WERI-Rb-1 (cell line): ENCODE data around the gene HHAT.

ENCODE experiments used
- DNase-seq: peaks from one replicate; pipeline ENCODE4 v3.0.0-alpha.2; 2020
- H3K27ac ChIP-seq: fragments of 250-450 bp; sonication (Bioruptor Pico); 2 replicates; pipeline ENCODE4 v1.5.1; 2020; ENCODE audit warnings: mild to moderate bottlenecking, moderate library complexity
- H3K27me3 ChIP-seq: fragments of 250-450 bp; sonication (Bioruptor Pico); 2 replicates; pipeline ENCODE4 v1.5.1; 2021; ENCODE audit warnings: mild to moderate bottlenecking, low read depth, moderate library complexity; ENCODE audit not compliant: insufficient read depth, severe bottlenecking
- H3K36me3 ChIP-seq: fragments of 250-450 bp; sonication (Bioruptor Pico); 2 replicates; pipeline ENCODE4 v1.5.1; 2020; ENCODE audit warnings: mild to moderate bottlenecking, moderate library complexity
- H3K4me3 ChIP-seq: 2 replicates; pipeline ENCODE4 v1.5.1; 2011; ENCODE audit warnings: low read depth, mild to moderate bottlenecking, control low read depth, low read length
- H3K9me3 ChIP-seq: fragments of 250-450 bp; sonication (Bioruptor Pico); 2 replicates; pipeline ENCODE4 v1.5.1; 2021; ENCODE audit warnings: mild to moderate bottlenecking, moderate library complexity; ENCODE audit not compliant: severe bottlenecking
- CTCF ChIP-seq: IDR thresholded peaks from 2 replicates; pipeline ENCODE4 v1.5.1; 2011; ENCODE audit warnings: low read depth, mild to moderate bottlenecking, control low read depth, inconsistent platforms, low read length

The HHAT gene

GRCh38 chr1:210291786-210292230 lies 36.9 kb upstream of the HHAT start:
- DNase-seq, result no peak
- Histone ChIP-seq H3K27me3 (no peaks in the 10 kb centered on the region), H3K27ac (peak overlapping the region; percentile 90), H3K9me3 (no peaks in the 10 kb centered on the region), H3K4me3 (peak overlapping the region; percentile 50), H3K36me3 (no peaks in the 10 kb centered on the region)
- TF ChIP-seq CTCF, result no peak

GRCh38 chr1:210292231-210292871 lies 36.4 kb upstream of the HHAT start:
- TF ChIP-seq CTCF, result peak; percentile 89
- peak; percentile 96 for DNase-seq
- Histone ChIP-seq H3K36me3 (no peaks in the 10 kb centered on the region), H3K4me3 (peak overlapping the region; percentile 50), H3K27ac (peak overlapping the region; percentile 90), H3K27me3 (no peaks in the 10 kb centered on the region), H3K9me3 (no peaks in the 10 kb centered on the region)

GRCh38 chr1:210293171-210293607 lies 35.5 kb upstream of the HHAT start:
- Histone ChIP-seq H3K4me3 (peak overlapping the region; percentile 50), H3K27me3 (no peaks in the 10 kb centered on the region), H3K27ac (no peak overlapping the region; the same call in 1 of the 2 replicates), H3K36me3 (no peaks in the 10 kb centered on the region), H3K9me3 (no peaks in the 10 kb centered on the region)
- no peak for TF ChIP-seq CTCF
- DNase-seq, result no peak

GRCh38 chr1:210294999-210295745 lies 33.5 kb upstream of the HHAT start:
- H3K4me3 ChIP-seq, result no peak overlapping the region
- no peaks in the 10 kb centered on the region for H3K9me3 ChIP-seq
- peak overlapping the region; percentile 26 for H3K27ac ChIP-seq
- H3K36me3 ChIP-seq, result no peaks in the 10 kb centered on the region
- peak; percentile 89 for DNase-seq
- no peaks in the 10 kb centered on the region for H3K27me3 ChIP-seq
- no peak for TF ChIP-seq CTCF

- TF ChIP-seq CTCF, result no peak
- Histone ChIP-seq H3K36me3 (no peaks in the 10 kb centered on the region), H3K9me3 (no peaks in the 10 kb centered on the region), H3K27me3 (no peaks in the 10 kb centered on the region), H3K27ac (no peak overlapping the region), H3K4me3 (no peak overlapping the region)
- DNase-seq, result no peak
These were observed 32.0 kb upstream of the HHAT start for GRCh38 chr1:210296682-210297081.
